Measurements from ENCODE around the gene TMEM151A. TPM values are rescaled to one million over a fixed set of nuclear protein-coding genes. Genes with fewer than 3 reads are reported as not detected.
"Not testable (repeated sequence)": the region's sequence is repeated elsewhere in the genome, so short reads cannot be mapped to it uniquely, and the experiment has no call there.

Gene TMEM151A
- total RNA-seq, 1 experiment from 2014 or later: not detected

GRCh38 chr11:66309475-66309874 is 17.8 kb downstream of the TMEM151A start:
- no peak for DNase-seq (ENCODE audit: low read depth)

DNA sequence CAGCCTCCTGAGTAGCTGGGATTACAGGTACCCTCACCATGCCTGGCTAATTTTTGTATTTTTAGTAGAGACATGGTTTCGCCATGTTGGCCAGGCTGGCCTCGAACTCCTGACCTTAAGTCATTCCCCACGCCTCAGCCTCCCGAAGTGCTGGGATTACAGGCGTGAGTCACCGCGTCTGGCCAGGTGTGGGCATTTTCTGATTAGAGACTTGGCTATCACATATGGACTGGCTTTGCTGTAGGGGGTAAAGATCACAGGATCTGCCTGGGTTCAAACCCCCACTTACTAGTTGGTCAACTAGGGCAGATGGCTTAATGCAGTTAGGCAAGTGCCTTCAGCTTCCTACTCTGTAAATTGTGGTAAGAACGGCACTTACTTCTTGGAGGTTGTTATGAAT is 18.6 kb downstream of the TMEM151A start:
- DNase-seq (ENCODE audit: low read depth): no peak

- not testable (repeated sequence) for DNase-seq (ENCODE audit: low read depth)
Observed at GRCh38 chr11:66310803-66311440, 19.2 kb downstream of the TMEM151A start.

DNA sequence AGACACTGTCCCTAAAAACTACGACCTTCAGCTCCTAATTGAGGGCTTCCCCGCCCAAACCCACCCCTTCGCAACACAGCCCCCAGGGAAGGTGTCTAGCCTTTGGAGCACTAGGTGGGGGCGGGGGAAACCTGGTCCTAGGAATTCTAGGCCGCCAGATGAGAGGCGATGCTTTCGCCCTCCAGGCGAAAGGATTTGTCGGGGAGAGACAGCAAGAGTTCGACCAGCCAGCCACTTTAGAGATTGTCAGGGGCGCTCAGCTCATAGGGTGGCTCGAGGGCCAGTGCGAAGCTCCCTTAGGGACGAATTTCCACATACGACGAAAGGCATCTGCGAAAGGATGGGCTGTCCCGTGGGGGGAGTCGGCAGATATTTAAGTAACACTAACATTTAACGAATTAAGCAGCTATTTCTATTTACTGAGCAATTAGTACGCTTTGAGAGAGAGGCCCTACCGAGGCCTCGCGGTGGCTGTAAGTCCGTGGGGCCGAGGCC is 19.8 kb downstream of the TMEM151A start:
- DNase-seq (ENCODE audit: low read depth): no peak

GRCh38 chr11:66311965-66312548 is 20.4 kb downstream of the TMEM151A start:
- DNase-seq (ENCODE audit: low read depth): peak; percentile 88

- DNase-seq (ENCODE audit: low read depth): peak; percentile 92
Observed at GRCh38 chr11:66312549-66313320, 21.0 kb downstream of the TMEM151A start.

DNA sequence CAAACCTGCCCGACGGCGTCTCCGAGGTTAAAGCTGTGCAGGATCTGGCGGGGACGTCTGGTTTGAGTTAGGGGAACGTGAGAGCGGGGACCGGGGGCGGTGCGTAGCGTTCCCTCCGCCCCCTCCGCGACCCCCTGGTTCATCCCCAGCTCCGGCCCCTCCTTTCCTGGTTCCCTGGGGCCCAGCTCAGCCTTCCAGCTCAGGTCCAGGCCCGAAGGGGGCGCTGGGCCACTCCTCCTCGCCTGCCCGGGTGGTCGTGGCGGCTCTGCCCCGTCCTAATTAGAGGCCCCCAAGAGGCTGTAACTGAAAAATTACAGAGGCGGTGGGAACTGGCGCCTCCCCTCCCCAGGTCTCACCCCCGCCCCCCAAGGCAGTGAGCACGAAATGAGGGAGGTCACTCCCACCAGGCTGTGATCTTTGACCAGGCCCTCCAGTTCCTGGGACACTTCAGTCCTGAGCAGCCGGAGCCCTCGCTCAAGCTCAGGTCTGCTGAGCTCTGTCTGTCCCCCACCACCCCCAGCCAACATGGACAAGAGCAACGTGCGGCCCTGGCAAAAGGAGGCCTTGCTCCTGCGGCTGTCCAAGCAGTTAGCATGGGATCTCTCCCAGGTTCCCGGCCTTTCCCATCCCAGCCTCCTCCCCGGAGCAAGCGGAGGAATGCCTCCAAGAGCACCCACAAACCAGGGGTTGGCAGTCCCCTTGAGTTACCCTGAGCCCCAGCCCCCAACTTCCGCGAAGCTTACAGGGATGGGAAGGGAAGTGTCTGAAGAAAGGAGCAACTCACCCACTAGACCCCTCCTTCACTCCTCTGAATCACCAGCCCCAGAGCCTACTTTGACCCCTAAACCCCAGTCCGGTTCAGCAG is 21.9 kb downstream of the TMEM151A start:
- DNase-seq (ENCODE audit: low read depth): no peak

GRCh38 chr11:66314186-66314501 is 22.4 kb downstream of the TMEM151A start:
- DNase-seq (ENCODE audit: low read depth): no peak

GRCh38 chr11:66314561-66315497 is 23.1 kb downstream of the TMEM151A start:
- DNase-seq (ENCODE audit: low read depth): no peak

DNA sequence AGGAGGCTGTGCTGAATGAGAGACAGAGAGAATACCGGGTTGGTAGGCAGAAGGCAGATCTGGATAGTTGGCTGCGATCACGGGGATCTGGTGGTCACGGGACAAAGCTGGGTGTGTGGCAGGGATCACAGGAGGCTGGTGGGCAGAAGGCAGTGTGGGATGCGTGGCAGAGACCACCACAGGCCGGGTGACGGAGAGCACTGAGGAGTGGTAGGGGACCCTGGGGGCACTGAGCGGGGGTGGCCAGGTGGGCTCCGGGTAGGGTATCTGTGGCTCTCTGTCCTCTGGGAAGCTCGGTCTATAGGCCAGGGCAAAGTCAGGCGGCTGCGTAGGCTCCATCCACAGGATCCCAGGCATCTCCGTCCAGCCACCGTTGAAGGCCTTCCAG is 23.8 kb downstream of the TMEM151A start:
- DNase-seq (ENCODE audit: low read depth): no peak

GRCh38 chr11:66315921-66316811 is 24.5 kb downstream of the TMEM151A start:
- no peak for DNase-seq (ENCODE audit: low read depth)

DNA sequence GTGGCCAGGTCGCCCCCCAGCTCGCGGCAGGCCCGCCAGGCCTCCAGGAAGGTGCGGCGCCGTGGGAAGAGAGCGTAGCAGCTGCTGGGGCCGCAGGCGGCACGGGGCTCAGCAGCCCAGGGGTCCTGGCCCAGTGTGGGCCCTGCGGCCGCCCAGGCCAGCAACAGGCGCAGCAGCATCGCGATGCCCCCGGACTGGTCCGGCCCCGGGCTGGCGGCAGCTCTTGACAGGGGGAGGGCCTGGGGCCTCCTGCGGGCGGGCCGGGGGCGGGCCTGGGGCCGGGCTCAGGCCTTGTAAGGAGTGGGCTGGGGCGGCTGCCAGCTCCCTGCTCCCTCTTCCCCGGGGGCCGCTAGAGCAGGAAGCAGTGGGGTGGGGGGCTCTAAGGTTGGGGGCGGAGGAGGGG is 25.2 kb downstream of the TMEM151A start, which contains the start of gene CD248:
Gene CD248, minus strand, starts transcription at position 196 of the 403 bp plus-strand sequence. Its CDS starts 17 bp downstream, at position 179.
- no peak for DNase-seq (ENCODE audit: low read depth)

DNA sequence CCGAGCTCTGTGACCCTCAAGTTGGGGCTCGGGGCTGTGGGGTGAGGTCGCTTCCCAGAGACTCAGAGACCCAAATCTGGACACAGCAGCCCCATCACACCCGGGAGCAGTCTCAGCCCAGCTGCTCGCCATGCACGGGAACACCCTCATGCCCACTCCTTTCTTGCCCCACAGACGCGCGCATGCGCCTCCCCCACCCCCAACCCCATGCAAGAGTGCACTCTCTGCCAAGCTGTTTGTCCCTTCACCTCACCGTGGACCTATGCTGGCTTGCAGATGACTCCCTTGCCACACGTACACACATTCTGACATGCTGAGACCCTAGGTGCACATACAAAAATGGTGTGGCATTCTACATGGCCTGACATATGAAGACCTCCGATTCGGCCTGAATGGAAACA is 25.6 kb downstream of the TMEM151A start:
- no peak for DNase-seq (ENCODE audit: low read depth)

DNA sequence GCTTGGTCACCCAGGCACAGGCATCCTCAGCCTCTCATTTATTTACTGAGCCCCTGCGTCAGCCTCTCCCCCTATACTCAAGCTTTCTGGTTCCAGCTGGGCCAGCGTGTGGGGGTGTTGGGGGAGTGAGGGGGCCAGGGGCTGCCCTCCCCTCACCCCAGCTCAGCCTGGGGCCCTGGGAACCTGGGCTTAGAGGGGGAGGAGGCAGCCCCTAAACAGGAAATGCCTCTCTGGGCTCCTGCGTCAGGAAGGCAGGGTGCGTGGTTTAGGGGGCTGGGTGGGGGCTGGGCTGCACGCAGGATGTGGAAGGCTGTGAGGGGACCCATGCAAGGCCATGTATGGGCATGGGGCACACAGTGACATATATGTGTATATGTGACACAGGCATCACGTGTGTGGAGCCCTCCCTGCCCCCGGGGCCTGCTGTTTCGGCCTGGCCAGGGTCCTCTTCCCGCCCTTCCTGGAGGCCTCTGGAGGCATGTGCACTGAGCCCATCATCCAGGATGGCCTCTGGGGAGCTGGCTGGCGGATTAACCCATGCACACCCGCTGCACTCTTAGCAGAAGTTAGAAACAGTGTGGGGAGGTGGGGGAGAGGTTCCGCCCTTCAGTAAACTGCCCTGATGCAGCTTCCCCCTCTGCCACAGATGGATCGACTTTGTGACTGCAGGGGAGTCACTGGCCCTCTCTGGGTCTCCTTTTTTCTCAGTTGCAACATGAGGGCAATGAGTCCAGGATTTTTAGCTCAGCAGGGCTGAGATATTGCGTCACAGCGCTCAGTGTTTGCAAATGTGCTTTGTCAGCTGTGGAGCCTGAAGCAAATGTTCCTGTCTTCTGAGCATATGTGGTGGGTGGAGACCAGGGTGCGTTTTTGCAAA is 26.3 kb downstream of the TMEM151A start:
- DNase-seq (ENCODE audit: low read depth): no peak

DNA sequence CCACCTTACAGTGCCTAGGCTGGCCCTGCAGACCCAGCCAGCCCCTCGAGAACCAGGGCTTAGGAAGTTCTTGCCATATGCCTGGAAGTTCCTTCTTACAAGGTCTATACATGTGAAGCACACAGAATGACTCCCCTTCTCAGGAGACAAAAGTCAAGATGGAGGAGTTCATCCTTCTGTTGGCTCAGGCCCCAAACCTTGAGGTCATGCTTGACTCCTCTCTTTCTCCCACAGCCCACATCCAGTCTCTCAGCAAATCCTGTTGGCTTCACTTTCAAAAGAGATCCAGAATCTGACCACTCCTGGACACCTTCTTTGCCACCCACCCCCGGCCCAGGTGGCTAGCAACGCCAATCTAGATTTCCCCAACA is 26.9 kb downstream of the TMEM151A start:
- DNase-seq (ENCODE audit: low read depth): no peak

DNA sequence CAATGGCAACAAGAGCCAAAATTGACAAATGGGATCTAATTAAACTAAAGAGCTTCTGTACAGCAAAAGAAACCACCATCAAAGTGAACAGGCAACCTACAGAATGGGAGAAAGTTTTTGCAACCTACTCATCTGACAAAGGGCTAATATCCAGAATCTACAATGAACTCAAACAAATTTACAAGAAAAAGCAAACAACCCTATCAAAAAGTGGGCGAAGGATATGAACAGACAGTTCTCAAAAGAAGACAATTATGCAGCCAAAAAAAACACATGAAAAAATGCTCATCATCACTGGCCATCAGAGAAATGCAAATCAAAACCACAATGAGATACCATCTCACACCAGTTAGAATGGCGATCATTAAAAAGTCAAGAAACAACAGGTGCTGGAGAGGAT is 28.6 kb downstream of the TMEM151A start:
- not testable (repeated sequence) for DNase-seq (ENCODE audit: low read depth)

DNA sequence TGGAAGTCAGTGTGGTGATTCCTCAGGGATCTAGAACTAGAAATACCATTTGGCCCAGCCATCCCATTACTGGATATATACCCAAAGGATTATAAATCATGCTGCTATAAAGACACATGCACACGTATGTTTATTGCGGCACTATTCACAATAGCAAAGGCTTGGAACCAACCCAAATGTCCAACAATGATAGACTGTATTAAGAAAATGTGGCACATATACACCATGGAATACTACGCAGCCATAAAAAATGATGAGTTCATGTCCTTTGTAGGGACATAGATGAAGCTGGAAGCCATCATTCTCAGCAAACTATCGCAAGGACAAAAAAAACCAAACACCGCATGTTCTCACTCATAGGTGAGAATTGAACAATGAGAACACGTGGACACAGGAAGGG is 29.1 kb downstream of the TMEM151A start:
- not testable (repeated sequence) for DNase-seq (ENCODE audit: low read depth)

DNA sequence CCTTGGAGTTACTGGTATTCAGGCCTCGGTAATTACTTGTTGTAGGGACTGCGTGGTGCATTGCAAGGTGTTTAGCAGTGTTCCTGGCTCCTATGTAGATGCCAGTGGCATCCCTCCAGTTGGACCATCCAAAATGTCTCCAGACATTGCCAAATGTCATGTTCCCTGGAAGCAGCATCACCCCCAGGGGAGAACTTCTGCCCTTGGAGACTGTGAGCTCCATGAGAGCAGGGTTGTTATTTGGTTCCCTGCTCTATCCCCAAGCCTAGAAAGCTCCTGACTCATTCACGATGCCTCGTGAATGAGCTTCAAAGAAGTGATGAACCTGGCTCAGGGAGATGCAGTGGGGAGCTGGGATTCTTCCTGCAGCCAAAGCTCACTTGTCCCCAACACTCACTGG is 29.9 kb downstream of the TMEM151A start:
- DNase-seq (ENCODE audit: low read depth): no peak

Measured in HT1080 (cell line).